K562 (cell line): ENCODE data around the gene JAG2. TPM values are rescaled to one million over a fixed set of nuclear protein-coding genes. Genes with fewer than 3 reads are reported as not detected.

Experiments
- ATAC-seq: fragments of 200-7000 bp; cut with Tn5 transposase; 3 replicates; pipeline ENCODE4 v1.9.1; 2020; ENCODE audit warnings: moderate library complexity
- BruUV-seq: library from RNA; stranded (reverse); fragments of 400-500 nt; replicated peaks from 2 replicates; lab custom pipeline; 2021; lab: Mats Ljungman, UMichigan
- CTCF ChIA-PET: fragments of 300-600 bp; formaldehyde crosslinking; extraction: SDS; loops from one replicate; lab custom pipeline; 2021; ENCODE audit warnings: low intra/inter-chr PET ratio; lab: Yijun Ruan, JAX
- POLR2A ChIA-PET: fragments of 300-600, 350-650 bp; sonication (Branson Sonifier 250); formaldehyde crosslinking; extraction: SDS; loops from one replicate; lab custom pipeline; 2021; ENCODE audit warnings: antibody characterized with exemption, inconsistent platforms; lab: Yijun Ruan, JAX
- DNase-seq, 4 experiments: peaks; one replicate each; pipeline versions ENCODE4 v3.0.0 to v3.0.0-alpha.2; 2011 to 2018; ENCODE audit warnings: low spot score in 3 of 4, mixed read lengths in 3 of 4; ENCODE audit errors: extremely low read depth in 1 of 4
- FAIRE-seq: peaks from 2 replicates; lab custom pipeline; 2011; peaks lifted over from hg19 to GRCh38; lab: Jason Lieb, UNC
- H2AFZ ChIP-seq: 2 replicates; pipeline ENCODE4 v1.6.0; 2011; ENCODE audit warnings: low read depth, low read length, control low read depth, inconsistent platforms
- H3K27ac ChIP-seq: fragments of 200-600 bp; 3 replicates; pipeline ENCODE4 v1.8.0; 2011; ENCODE audit warnings: low read depth, mild to moderate bottlenecking, control low read depth, inconsistent platforms, low read length, moderate library complexity, mixed read lengths; ENCODE audit errors: extremely low read depth
- H3K27me3 ChIP-seq, 2 experiments: fragments of 300-600 bp in 1 of 2; 2 replicates in 1 of 2; 3 replicates in 1 of 2; pipeline versions ENCODE4 v1.6.0 to v1.8.0; 2011; ENCODE audit warnings: inconsistent platforms in 2 of 2, low read length in 2 of 2, mild to moderate bottlenecking in 1 of 2, mixed read lengths in 1 of 2, moderate library complexity in 1 of 2; ENCODE audit not compliant: control insufficient read depth in 2 of 2, insufficient read depth in 2 of 2
- H3K36me3 ChIP-seq: fragments of 300-600 bp; 3 replicates; pipeline ENCODE4 v1.8.0; 2011; ENCODE audit warnings: mild to moderate bottlenecking, low read length, inconsistent platforms; ENCODE audit not compliant: control insufficient read depth, insufficient read depth
- H3K4me1 ChIP-seq, 2 experiments: fragments of 200-600 bp in 1 of 2; replicated peaks in 1 of 2; 2 replicates in 1 of 2; 3 replicates in 1 of 2; pipeline versions ENCODE4 v1.5.1 to v1.8.0; 2011; ENCODE audit warnings: inconsistent platforms in 2 of 2, low read length in 2 of 2, mild to moderate bottlenecking in 1 of 2, mixed read lengths in 1 of 2, moderate library complexity in 1 of 2; ENCODE audit not compliant: control insufficient read depth in 2 of 2, insufficient read depth in 2 of 2
- H3K4me2 ChIP-seq: 2 replicates; pipeline ENCODE4 v1.6.1; 2011; ENCODE audit warnings: low read length, control low read depth, inconsistent platforms, mixed read lengths; ENCODE audit not compliant: insufficient read depth
- H3K4me3 ChIP-seq: fragments of 200-600 bp; sonication (generic), shearing (Covaris generic); 2 replicates; pipeline ENCODE4 v1.5.1; 2016; ENCODE audit warnings: control low read depth, inconsistent platforms
- H3K79me2 ChIP-seq: fragments of 200-600 bp; 3 replicates; pipeline ENCODE4 v1.8.0; 2011; ENCODE audit warnings: low read length, inconsistent platforms; ENCODE audit not compliant: control insufficient read depth, insufficient read depth
- H3K9ac ChIP-seq, 2 experiments: 2 replicates each; pipeline versions ENCODE4 v1.6.0 to v1.6.1; 2011; ENCODE audit warnings: low read depth in 2 of 2, low read length in 2 of 2, control low read depth in 1 of 2, inconsistent platforms in 1 of 2, mild to moderate bottlenecking in 1 of 2, mixed read lengths in 1 of 2; ENCODE audit not compliant: insufficient read depth in 1 of 2
- H3K9me1 ChIP-seq: one replicate; pipeline ENCODE4 v1.6.0; 2011; ENCODE audit warnings: inconsistent platforms, mild to moderate bottlenecking, low read length, moderate library complexity; ENCODE audit not compliant: control insufficient read depth, insufficient read depth
- H3K9me3 ChIP-seq: replicated peaks from 2 replicates; pipeline ENCODE4 v1.5.1; 2011; ENCODE audit warnings: low read depth, low read length, inconsistent platforms; ENCODE audit not compliant: control insufficient read depth, insufficient read depth
- H4K20me1 ChIP-seq: replicated peaks from 2 replicates; pipeline ENCODE4 v1.6.1; 2011; ENCODE audit warnings: low read length, inconsistent platforms, mixed read lengths; ENCODE audit not compliant: control insufficient read depth, insufficient read depth
- FOS ChIP-seq: IDR thresholded peaks from 3 replicates; pipeline ENCODE4 v1.6.1; 2011; ENCODE audit not compliant: insufficient read length; ENCODE audit errors: extremely low read depth
- NR2C1 ChIP-seq, 2 experiments: fragments of 450-650 bp; IDR thresholded peaks; 2 replicates each; pipeline ENCODE4 v1.6.1; 2017; ENCODE audit warnings: mild to moderate bottlenecking in 2 of 2, antibody characterized with exemption in 1 of 2, inconsistent platforms in 1 of 2, missing compliant biosample characterization in 1 of 2, missing genetic modification characterization in 1 of 2
- OTX1 ChIP-seq: fragments of 450-650 bp; formaldehyde crosslinking; IDR thresholded peaks from 2 replicates; pipeline ENCODE4 v1.4.0; 2022; ENCODE audit warnings: mild to moderate bottlenecking
- SRSF1 ChIP-seq: fragments of 200-400 bp; formaldehyde crosslinking; IDR thresholded peaks from 2 replicates; pipeline ENCODE4 v1.6.1; 2017; ENCODE audit warnings: mild to moderate bottlenecking, low read depth, low read length, moderate library complexity
- ZNF780A ChIP-seq: fragments of 250-450 bp; sonication (Bioruptor Pico); IDR thresholded peaks from 2 replicates; pipeline ENCODE4 v1.5.0; 2021; ENCODE audit warnings: mild to moderate bottlenecking
- WGBS: fragments of 100-300 bp; shearing (Covaris generic); methylation state at CpG from one replicate; pipeline ENCODE4 v1.1.6; 2016; ENCODE audit warnings: low coverage, mixed read lengths; ENCODE audit not compliant: insufficient coverage; ENCODE audit errors: missing lambda C conversion rate; 5-methylcytosine and 5-hydroxymethylcytosine counted together
- in situ Hi-C: fragments of 300-500 bp; cut with MboI; formaldehyde crosslinking; loops from 4 replicates; pipeline ENCODE4 v1.15.0; 2018; ENCODE audit warnings: inconsistent platforms, mixed read lengths
- intact Hi-C: fragments of 100-400 bp; cut with micrococcal nuclease; formaldehyde crosslinking; loops from 2 replicates; pipeline ENCODE4 v1.14.2; 2022
- polyA plus RNA-seq, 8 experiments: library from polyadenylated mRNA; depleted of rRNA in 4 of 8; stranded (reverse) in 5 of 8; unstranded in 3 of 8; fragments of >200 nt; fragmentation: Nextera tagmentation in 2 of 8; fragmentation: Illumina TruSeq in 1 of 8; extraction: Ambion mirVana in 2 of 8; extraction: Trizol in 1 of 8; gene quantifications; 2 replicates each; pipeline versions ENCODE4 v1.2.1 to v1.2.3, GENCODE V29; 2011 to 2014; ENCODE audit warnings: inconsistent platforms in 1 of 8, missing spikeins in 1 of 8
- total RNA-seq, 7 experiments: library from RNA; depleted of rRNA in 6 of 7; stranded (reverse); fragments of >200 nt in 6 of 7; fragmentation: Illumina TruSeq in 2 of 7; extraction: Trizol in 2 of 7; gene quantifications; 2 replicates each; pipeline versions ENCODE4 v1.2.1 to v1.2.3, GENCODE V29; 2011 to 2021; ENCODE audit warnings: low replicate concordance in 1 of 7
- TF ChIP-seq, protein P1 (sequence below): fragments of 250-450 bp; sonication (Bioruptor Pico); IDR thresholded peaks from 2 replicates; pipeline ENCODE4 v1.4.0; 2020
- TF ChIP-seq, protein P2 (sequence below): sonication (generic); formaldehyde crosslinking; IDR thresholded peaks from 2 replicates; pipeline ENCODE4 v1.9.0; 2022; ENCODE audit warnings: mild to moderate bottlenecking, missing genetic modification reagents
- TF ChIP-seq, protein P3 (sequence below): sonication (generic); formaldehyde crosslinking; IDR thresholded peaks from 2 replicates; pipeline ENCODE4 v1.5.0; 2020; ENCODE audit warnings: missing genetic modification reagents

JAG2 gene
- total and polyA plus RNA-seq, 9 of the 15 experiments (the other 6 are each of a cell fraction or from before 2014, with no cell fraction given): 0.25 to 48.4 (median 8.6) TPM

DNA sequence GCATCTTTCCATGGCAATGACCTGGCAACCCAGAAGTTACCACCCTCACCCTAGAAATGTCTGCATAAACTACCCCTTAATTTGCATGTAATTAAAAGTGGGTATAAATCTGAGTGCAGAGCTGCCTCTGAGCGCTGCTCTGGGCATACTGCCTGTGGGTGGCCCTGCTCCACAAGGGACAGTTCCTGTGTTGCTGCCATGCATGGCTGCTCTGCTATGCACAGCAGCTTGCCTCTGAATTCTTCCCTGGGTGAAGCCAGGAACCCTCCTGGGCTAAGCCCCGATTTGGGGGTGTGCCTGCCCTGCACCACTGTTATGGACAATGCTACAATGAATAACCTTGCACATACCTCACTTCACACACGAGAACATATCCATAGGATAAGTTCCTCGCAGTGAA is 67.7 kb downstream of the JAG2 start:
- ChIA-PET CTCF (no interaction called here), POLR2A (no interaction called here)
- in situ Hi-C loops (no loop called here), intact Hi-C loops (no loop called here)
- TF ChIP-seq, protein P1, sequence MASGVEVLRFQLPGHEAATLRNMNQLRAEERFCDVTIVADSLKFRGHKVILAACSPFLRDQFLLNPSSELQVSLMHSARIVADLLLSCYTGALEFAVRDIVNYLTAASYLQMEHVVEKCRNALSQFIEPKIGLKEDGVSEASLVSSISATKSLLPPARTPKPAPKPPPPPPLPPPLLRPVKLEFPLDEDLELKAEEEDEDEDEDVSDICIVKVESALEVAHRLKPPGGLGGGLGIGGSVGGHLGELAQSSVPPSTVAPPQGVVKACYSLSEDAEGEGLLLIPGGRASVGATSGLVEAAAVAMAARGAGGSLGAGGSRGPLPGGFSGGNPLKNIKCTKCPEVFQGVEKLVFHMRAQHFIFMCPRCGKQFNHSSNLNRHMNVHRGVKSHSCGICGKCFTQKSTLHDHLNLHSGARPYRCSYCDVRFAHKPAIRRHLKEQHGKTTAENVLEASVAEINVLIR (CRISPR knock-in tag): no peak
- no peak for TF ChIP-seq NR2C1 (IDR thresholded peaks at IDR 0.05)
- TF ChIP-seq NR2C1 (tag; IDR thresholded peaks at IDR 0.05): no peak
- peaks cover 21 to 30% of the 10 kb centered on the region in 2 experiments; a peak in 4 of 5 replicates for H3K27me3 ChIP-seq
- H3K36me3 ChIP-seq: no peaks in the 10 kb centered on the region
- H3K9ac ChIP-seq: no peak overlapping the region
- no peaks in the 10 kb centered on the region for H3K9me1 ChIP-seq
- FAIRE-seq (no peak), DNase-seq (no peak), ATAC-seq (no peak)
- no peak overlapping the region for H2AFZ ChIP-seq
- peaks cover 4% of the 10 kb centered on the region for H3K9me3 ChIP-seq
- BruUV-seq: no TSS peak
- no peaks in the 10 kb centered on the region for H4K20me1 ChIP-seq
- H3K4me3 ChIP-seq: no peak overlapping the region
- H3K79me2 ChIP-seq: no peaks in the 10 kb centered on the region
- H3K27ac ChIP-seq: no peak overlapping the region
- H3K4me2 ChIP-seq: no peak overlapping the region
- peaks cover 0 to 6% of the 10 kb centered on the region in 2 experiments; a peak in 2 of 5 replicates for H3K4me1 ChIP-seq
- WGBS: 2% methylated on average over 4 of the region's 4 CpGs

DNA sequence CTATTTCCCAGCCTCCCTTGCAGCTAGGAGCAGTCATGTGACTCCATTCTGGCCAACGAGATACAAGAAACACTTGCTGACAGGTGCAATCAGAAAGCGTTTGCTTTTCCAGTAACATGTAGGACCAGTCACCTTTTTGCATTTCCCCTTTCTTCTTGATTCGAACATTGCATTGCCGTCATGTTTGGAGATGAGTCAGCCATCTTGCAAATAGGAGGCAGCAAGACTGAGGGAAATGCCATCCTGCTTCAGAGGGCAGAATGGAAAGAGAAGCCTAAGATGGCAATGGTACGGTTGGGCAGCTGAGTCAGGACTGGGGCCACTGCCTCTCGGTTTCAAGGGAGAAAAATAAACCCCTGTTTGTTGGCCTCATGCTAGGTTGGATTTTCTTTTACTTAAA is 68.8 kb downstream of the JAG2 start:
- in situ Hi-C loops: loop anchor here (10.0 kb wide), 2 partner anchors 185 to 255 kb away; no protein-coding TSS in a partner anchor
- WGBS: 4% methylated on average over 5 of the region's 6 CpGs
- CTCF ChIA-PET: no interaction called here
- TF ChIP-seq, protein P2, sequence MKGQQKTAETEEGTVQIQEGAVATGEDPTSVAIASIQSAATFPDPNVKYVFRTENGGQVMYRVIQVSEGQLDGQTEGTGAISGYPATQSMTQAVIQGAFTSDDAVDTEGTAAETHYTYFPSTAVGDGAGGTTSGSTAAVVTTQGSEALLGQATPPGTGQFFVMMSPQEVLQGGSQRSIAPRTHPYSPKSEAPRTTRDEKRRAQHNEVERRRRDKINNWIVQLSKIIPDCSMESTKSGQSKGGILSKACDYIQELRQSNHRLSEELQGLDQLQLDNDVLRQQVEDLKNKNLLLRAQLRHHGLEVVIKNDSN: 0 out of 2 replicates have a peak, but pooled peaks have one; percentile 38
- TF ChIP-seq FOS: no peak
- no peak for TF ChIP-seq OTX1 (CRISPR knock-in tag)
- no peak for TF ChIP-seq ZNF780A
- no peak for TF ChIP-seq SRSF1
- TF ChIP-seq, protein P3, sequence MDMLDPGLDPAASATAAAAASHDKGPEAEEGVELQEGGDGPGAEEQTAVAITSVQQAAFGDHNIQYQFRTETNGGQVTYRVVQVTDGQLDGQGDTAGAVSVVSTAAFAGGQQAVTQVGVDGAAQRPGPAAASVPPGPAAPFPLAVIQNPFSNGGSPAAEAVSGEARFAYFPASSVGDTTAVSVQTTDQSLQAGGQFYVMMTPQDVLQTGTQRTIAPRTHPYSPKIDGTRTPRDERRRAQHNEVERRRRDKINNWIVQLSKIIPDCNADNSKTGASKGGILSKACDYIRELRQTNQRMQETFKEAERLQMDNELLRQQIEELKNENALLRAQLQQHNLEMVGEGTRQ (CRISPR knock-in tag): peak; percentile 36

More for the DNA sequence above, 68.8 kb downstream of the JAG2 start:
- Histone ChIP-seq H3K4me2 (no peak overlapping the region), H3K79me2 (no peaks in the 10 kb centered on the region), H4K20me1 (no peaks in the 10 kb centered on the region), H3K4me3 (no peak overlapping the region), H3K27ac (no peak overlapping the region), H3K9ac (no peak overlapping the region), H3K9me1 (no peaks in the 10 kb centered on the region), H3K27me3 (peaks cover 23 to 40% of the 10 kb centered on the region in 2 experiments; a peak in 4 of 5 replicates), H3K4me1 (peaks cover 0 to 6% of the 10 kb centered on the region in 2 experiments; a peak in 2 of 5 replicates), H3K9me3 (peaks cover 4% of the 10 kb centered on the region), H2AFZ (no peak overlapping the region), H3K36me3 (no peaks in the 10 kb centered on the region)
- DNase-seq (no peak), FAIRE-seq (no peak), ATAC-seq (no peak)
- POLR2A ChIA-PET: no interaction called here
- intact Hi-C loops: no loop called here
- no TSS peak for BruUV-seq
